DMS153 treated with DMSO at 0.1 percent for 48 hours (cell line): ENCODE data around the gene PDLIM4.

Experiments
- DNase-seq: peaks from one replicate; lab custom pipeline; 2025; ENCODE audit not compliant: unreplicated experiment; lab: John Stamatoyannopoulos, UW

The PDLIM4 gene, protein sequence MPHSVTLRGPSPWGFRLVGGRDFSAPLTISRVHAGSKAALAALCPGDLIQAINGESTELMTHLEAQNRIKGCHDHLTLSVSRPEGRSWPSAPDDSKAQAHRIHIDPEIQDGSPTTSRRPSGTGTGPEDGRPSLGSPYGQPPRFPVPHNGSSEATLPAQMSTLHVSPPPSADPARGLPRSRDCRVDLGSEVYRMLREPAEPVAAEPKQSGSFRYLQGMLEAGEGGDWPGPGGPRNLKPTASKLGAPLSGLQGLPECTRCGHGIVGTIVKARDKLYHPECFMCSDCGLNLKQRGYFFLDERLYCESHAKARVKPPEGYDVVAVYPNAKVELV

GRCh38 chr5:132257131-132258101 lies at the start of gene PDLIM4:
TSS of gene PDLIM4 (plus strand) at chr5:132257696. CDS start at chr5:132257735, 39 bp downstream.
- DNase-seq, result no peak

DNA sequence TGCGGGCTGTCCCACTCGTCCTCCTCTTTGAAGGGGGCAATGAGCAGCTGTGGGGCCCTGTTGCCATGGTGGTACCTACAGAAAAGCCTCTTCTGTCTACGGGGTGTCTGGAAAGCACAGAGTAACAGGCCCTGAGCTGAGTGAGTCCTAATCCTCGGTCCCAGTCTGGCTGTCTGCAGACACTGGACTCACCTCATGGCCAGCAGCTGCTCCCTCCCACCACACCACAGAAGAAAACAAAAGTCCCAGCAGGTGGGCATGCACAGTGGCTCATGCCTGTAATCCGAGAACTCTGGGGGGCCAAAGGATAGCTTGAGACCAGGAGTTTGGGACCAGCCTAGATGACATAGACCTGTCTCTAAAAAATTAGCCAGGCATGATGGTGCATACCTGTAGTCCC lies 49.7 kb upstream of the PDLIM4 start:
- DNase-seq, result no peak

DNA sequence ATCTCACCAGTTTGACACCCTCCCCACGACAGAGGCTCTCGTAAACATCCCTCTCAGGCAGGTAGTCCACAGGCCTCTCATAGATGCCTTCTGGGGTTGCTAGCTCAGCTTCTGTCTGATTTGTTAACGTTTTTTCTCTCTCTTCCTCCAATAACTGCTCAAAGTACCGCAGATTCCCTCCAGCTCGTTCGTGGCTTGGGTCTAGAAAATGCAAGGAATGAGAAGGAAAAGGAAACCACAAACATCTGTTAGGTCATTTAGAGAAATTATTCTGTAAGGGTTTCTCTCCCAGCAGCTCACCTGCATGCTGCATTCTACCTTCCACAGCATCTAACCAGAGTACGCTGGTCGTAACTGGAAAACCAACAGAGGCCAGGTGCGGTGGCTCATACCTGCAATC lies 48.4 kb upstream of the PDLIM4 start:
- DNase-seq, result no peak

DNA sequence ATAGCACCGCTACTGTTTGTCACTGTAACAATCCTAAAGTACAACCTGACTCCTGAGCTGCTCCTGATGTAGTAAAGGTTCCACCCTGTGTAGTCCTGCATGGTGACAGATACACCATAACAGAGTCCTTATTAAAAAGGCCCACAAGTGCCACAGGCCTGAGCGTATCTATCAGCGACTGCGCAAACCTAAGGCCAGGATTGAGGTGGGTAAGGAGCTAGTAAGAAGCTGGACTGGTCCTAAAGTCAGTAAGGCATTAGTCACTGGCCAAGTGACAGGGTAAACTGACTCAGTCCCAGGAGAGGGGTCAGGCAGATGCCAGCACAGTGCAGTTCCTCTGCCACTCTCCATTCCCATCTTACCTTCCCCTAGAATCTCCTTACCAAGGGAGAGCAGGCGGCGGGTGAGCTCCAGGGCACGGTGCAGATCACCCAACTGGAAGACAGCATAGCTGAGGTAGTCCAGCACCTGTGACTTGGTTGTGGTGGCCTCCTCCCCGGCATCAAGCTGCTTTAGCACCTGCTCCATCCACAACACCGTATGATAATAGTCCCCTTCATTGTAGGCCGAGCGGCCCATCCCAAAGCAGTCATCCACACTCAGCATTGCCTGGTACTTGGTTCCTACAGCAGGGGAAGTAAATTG lies 47.5 kb upstream of the PDLIM4 start:
- no peak for DNase-seq

GRCh38 chr5:132210944-132211343 lies 46.6 kb upstream of the PDLIM4 start:
- no peak for DNase-seq

DNA sequence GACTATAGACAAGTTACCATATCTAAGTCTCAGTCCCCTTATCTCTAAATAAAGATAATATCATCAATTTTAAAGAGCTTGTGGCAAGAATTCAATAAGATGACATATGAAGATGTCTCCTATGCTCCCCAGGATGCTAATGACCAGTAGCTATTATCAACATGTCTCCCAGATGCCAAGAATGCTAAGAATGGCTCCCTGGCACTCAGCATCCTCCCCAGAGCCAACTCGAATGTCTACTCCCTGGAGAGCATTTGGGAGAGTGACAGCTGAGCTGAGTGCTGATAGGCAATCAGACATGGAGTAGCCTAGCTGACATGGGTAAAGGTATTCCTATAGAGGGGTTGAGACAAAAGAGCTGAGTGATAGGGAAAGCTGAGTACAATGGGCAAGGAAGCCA lies 45.7 kb upstream of the PDLIM4 start:
- DNase-seq, result no peak

DNA sequence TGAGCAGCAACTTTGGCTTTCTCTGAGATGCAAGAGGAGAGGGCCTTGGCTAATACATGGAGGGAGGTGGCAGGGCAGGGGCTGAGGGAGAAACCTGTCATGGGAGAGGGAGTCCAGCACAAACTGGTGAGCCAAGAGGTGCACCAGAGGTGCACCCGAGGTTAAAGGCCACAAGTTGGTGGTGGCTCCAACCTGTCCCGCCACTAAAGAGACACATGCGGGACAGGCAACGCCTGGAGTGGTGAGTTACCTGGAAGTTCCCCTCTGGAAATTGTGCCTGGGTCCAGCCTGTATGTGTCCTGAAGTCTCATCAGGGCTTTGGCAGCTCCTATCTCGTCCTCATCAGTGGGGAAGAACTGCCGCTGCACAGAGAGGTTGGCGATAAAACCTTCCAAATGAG lies 43.8 kb upstream of the PDLIM4 start:
- no peak for DNase-seq

DNA sequence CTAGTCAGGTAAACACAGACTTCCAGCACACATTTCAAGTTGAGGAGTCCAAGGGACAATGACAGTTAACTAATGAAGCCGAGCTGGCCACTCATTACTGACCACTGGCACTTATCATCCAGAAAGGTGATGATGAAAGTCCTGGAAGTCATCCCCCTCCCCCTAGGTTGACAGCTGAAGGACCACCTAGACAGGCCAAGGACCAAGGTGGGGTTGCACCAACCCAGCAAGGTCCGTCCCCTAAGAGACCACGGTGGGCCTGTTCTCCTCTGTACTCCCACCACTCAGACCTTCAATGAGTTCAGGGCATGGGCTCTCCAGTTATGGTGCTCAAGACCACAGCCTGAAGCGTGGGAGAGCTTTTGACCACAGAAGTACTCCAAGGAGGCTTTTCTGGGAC lies 43.0 kb upstream of the PDLIM4 start:
- no peak for DNase-seq

DNA sequence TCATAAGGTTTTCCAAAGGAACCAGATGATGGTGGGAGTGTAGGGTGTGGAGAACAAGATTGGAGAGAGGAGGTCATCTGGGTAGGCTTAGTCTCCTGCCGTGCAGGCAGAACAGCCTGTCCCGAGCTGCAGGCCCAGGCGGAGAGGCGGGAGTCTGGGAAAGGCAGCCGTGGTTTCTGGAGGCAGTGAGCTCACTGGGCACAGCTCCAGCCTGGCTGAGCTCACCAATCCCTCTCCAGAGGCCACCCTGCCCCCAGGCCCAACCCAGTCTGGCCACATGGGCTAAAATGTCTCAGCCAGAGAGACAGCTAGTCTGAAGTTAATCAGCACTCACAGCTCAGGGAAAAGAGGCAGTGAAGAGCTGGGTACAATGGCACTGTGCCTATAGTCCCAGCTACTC lies 42.2 kb upstream of the PDLIM4 start:
- DNase-seq, result no peak

DNA sequence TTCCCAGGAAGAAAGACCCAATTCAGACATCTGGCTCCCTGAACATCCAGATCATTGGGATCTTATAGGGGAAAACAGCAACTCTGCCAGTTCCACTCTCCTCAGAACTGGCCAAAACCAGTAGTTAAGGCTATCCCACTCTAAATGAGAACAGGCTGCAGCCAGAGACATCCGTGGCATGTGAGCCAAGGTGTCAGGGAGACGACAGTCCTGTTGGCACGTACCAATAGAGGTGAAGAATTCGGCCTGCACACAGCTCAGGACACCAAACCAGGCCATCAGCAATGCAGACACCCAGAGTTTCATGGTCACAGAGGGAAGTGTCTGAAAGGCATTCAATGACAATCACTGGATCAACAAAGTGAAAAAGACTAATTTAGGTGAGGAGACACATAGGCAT lies 39.2 kb upstream of the PDLIM4 start:
- DNase-seq, result no peak

- DNase-seq, result no peak
These were observed 38.1 kb upstream of the PDLIM4 start for GRCh38 chr5:132219289-132219970.

DNA sequence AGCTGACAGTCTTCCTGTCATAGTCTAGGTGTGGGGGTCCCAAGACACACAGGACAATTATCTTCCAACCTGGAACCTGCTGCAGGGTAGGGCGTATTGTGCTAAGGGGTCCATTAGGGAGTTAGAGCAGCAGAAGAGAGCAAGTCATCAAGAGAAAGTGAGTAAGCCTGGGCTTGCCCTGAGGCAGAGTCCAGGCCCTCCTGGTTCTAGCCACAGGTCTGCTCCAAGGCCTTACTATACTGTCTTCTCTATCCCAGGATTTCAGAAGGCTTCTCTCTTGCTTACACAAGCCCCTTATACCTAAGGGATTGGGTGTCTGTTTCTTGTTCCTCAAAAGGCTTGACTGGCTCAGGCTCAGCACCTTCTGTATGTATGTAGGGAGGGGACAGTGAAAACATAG lies 37.5 kb upstream of the PDLIM4 start:
- no peak for DNase-seq

DNA sequence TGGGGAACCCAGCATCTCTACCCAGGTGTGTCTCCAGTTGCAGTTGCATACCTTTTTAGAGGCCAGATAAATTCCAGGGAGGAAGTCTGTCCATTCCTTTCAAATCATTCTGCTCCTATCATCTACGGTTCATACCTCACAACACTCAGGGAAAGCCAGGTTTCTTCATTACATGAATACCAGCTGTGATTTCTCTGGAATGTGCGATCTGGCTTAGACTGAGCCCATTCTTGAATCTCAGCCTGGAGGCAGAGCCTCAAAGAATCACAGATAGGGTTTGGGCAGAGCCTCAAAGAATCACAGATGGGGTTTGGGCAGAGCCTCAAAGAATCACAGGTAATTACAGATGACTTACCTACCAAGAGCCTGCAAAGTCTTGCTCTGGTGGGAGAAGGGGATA lies 37.0 kb upstream of the PDLIM4 start:
- DNase-seq, result no peak

DNA sequence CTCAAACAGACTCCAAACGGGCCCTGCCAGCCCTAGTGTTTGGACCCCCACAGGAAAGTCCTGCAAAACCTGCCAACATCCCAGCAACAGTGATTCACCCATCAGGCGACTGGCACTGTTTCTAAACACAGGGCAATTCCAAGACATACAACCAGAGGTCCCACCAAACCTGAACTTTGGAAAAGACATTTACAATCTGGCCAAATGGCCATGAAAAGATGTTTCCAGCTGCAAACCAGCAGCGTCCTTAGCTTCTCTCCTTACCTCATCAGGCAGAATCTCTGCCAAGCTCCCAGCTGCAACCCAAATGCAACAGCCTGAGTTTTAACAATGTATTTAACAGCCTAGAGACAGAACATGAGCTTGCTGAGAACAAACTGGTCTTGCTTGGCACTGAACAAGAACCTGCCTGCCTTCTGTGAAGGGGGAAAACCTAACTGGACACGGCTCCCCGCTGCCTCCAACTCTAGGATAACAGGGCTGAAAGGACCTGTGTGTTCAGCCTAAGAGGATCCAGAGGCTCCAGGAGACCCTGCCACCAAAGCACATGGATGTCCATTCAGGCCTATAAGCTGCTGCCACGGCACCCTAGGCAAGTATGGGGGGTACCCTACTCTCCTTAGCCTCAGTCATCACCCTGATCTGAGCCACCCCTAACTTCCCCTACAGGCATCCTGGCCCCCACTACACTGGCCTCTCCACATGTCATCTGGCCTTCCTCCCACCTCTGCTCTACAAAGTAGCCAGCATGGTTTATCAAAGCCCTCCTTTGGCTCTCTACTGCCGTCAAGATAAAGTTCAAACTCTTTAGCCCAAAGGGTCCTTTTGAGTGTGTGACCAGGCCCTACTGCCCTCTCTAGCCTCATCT lies 35.5 kb upstream of the PDLIM4 start:
- DNase-seq, result no peak

DNA sequence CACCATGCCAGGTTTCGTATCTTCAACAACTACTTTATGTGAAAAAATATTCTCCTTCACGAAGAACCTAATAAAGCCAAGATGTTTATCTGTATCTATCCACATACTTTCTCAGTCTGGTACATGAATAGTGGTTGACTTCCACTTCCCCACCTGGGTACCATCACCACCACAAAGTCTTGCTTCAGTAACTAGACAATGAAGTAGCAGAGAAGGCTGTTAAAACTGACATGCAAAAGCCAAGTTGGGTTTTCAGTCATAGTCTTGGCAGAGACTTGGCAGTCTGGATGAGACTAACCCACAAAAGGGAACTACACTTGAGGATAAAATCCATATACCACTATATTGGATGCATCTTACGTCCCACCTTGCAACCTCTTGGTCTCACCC lies 34.9 kb upstream of the PDLIM4 start:
- no peak for DNase-seq

DNA sequence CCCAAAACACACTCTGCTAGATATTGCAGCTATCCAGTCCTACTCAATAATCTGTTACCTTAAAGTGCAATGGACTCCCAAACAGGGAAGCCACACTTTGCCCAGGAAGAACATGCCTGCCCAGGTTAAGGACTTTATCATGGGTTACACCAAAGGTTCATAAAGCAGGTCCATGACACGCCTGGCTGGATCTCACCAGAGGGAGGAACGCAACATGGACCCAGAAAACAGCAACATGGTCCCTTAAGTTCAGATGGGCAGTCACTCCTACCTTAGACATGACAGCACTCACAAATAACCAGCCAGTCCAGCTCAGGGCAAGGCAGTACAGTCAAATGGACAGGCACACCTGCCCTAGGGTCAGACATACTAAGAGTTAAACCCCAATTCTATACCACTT lies 33.6 kb upstream of the PDLIM4 start:
- DNase-seq, result no peak

DNA sequence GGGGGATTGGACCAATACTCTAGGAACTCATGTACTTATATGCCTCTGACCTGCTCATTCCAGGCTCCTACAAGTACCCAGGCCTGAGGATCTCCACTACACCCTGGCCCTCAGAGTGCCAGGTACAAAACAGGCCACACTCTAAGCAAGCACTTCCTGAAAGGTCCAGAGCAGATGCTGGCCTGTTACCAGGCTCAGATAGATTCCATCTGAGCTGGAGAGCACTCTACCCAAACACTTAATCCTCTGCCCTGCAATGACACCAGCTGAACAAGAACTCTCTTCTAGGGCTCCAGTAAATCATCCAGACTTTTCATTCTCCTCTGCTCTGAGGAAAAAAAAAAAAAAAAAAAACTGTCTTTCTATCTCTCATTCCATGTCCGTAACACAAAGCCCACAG lies 32.8 kb upstream of the PDLIM4 start:
- no peak for DNase-seq

GRCh38 chr5:132225165-132226032 lies 32.1 kb upstream of the PDLIM4 start:
- peak; percentile 43 for DNase-seq

DNA sequence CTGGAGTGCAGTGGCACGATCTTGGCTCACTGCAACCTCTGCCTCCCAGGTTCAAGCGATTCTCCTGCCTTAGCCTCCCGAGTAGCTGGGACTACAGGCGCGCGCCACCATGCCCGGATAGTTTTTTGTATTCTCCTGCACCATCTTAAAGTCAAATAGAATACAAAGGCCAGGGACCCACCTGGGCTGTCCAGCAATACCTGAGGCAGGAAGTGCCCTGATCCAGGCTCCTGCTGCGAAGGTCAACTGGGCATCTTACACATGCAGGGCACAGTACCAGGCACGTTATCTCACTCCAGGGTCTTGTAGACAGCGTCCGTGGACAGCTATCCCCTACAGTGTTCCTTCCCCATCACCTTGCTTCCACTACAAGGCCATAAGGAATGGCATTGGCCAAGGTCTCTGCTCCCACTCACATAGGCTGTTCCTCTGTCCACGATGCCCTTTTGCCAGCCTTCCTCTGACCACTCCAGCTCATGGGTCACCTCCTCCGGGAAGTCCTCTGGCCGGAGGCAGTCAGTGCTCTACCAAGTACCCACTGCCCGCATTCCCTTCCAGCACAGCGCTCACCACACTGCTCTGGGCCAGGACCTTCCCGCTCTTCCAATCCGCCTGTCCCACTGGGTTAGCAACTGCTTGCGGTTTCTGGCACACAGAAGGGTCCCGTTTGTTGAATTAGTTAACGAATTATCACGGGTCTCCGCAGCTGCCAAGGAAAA lies 30.8 kb upstream of the PDLIM4 start:
- no peak for DNase-seq
